ENCODE measurements around the gene BCL3. TPM values are rescaled to one million over a fixed set of nuclear protein-coding genes. Genes with fewer than 3 reads are reported as not detected.

The BCL3 gene
- total and polyA plus RNA-seq, 2 of the 13 experiments (the other 11 are each of a cell fraction or from before 2014, with no cell fraction given), result 2.3 to 4.0 TPM

DNA sequence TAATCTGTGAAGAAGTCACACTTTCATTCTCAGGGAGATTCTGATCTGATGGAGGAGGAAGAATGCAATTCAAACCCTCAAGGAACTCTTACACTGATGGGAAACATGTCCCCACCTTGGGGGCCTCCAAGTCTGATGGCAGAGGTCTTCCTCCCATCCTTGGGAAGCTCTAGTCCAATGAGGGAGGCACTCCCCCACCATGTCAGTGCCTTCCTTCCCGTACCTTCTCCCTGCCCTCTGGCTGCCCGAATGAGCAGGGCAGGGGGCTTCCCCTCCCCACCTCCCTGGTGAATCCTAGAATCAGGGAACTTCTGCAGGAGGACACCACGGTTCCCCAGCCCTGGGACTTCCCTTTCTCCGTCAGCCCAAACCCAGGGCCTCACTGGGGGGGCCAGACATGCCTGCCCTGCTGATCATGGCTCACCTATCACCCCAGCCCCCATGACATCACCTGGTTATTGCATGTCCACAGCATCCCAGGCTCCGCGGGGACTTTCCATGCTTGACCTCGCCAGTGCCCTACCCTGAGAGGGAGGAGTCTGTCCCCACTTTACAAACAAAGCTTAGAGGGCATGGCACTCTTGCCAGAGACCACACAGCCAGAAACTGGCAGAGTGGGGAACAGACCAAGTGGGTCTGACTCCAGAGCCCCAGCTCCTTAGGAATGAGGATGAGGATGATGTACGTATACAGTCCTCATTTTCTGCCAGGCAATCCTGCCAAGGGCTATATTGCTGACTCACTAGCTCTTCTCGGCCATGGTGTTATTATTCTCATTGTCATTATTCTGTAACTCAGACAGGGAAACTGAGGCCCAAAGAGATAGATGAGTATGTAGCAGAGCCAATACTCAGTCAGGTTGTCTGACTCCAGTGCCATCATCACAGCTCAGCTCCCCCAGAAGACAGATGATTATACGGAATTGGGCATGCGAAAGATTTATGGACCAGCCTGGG is 9.6 kb upstream of the BCL3 start (continued):
- TF ChIP-seq ZNF740 (CRISPR knock-in tag; IDR thresholded peaks at IDR 0.05) (peak; percentile 32; the same call in 1 of the 2 replicates), RBFOX2 (IDR thresholded peaks at IDR 0.05; ENCODE audit: low read depth, low read length) (no peak), RELA (CRISPR knock-in tag; IDR thresholded peaks at IDR 0.05) (peak; percentile 82; the same call in 1 of the 2 replicates), KLF9 (CRISPR knock-in tag; IDR thresholded peaks at IDR 0.05; ENCODE audit: low read depth) (no peak), RARA (CRISPR knock-in tag; IDR thresholded peaks at IDR 0.05) (peak; percentile 85), ZNF296 (CRISPR knock-in tag; conservative IDR thresholded peaks at IDR 0.05) (no peak), MXI1 (IDR thresholded peaks at IDR 0.05; ENCODE audit: borderline replicate concordance, low read depth, low read length) (peak; percentile 27; the same call in 1 of the 3 replicates), SAP130 (CRISPR knock-in tag; IDR thresholded peaks at IDR 0.05; ENCODE audit: low read depth) (0 out of 2 replicates have a peak, but pooled peaks have one; percentile 42), GFI1 (CRISPR knock-in tag; IDR thresholded peaks at IDR 0.05; ENCODE audit: borderline replicate concordance) (no peak), ZSCAN9 (CRISPR knock-in tag; IDR thresholded peaks at IDR 0.05; ENCODE audit: borderline replicate concordance) (no peak), RXRA (CRISPR knock-in tag; IDR thresholded peaks at IDR 0.05) (peak; percentile 62; the same call in 1 of the 2 replicates), HIC2 (CRISPR knock-in tag; IDR thresholded peaks at IDR 0.05; ENCODE audit: low read depth) (peak; percentile 89), FOXA3 (CRISPR knock-in tag; IDR thresholded peaks at IDR 0.05) (peak; percentile 47), HMG20A (CRISPR knock-in tag; IDR thresholded peaks at IDR 0.05; ENCODE audit: borderline replicate concordance) (peak; percentile 63; the same call in 1 of the 2 replicates), SP4 (CRISPR knock-in tag; IDR thresholded peaks at IDR 0.05) (peak; percentile 34; the same call in 1 of the 2 replicates), FOXP1 (IDR thresholded peaks at IDR 0.05) (no peak), FOXP1 (CRISPR knock-in tag; IDR thresholded peaks at IDR 0.05) (0 out of 2 replicates have a peak, but pooled peaks have one; percentile 22), ZBTB34 (CRISPR knock-in tag; IDR thresholded peaks at IDR 0.05) (no peak), SOX5 (CRISPR knock-in tag; IDR thresholded peaks at IDR 0.05; ENCODE audit: borderline replicate concordance) (0 out of 2 replicates have a peak, but pooled peaks have one; percentile 16)
- TF ChIP-seq, protein P1, sequence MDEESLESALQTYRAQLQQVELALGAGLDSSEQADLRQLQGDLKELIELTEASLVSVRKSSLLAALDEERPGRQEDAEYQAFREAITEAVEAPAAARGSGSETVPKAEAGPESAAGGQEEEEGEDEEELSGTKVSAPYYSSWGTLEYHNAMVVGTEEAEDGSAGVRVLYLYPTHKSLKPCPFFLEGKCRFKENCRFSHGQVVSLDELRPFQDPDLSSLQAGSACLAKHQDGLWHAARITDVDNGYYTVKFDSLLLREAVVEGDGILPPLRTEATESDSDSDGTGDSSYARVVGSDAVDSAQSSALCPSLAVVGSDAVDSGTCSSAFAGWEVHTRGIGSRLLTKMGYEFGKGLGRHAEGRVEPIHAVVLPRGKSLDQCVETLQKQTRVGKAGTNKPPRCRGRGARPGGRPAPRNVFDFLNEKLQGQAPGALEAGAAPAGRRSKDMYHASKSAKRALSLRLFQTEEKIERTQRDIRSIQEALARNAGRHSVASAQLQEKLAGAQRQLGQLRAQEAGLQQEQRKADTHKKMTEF (CRISPR knock-in tag; IDR thresholded peaks at IDR 0.05), result peak; percentile 36; the same call in 1 of the 2 replicates
- TF ChIP-seq, protein P2, sequence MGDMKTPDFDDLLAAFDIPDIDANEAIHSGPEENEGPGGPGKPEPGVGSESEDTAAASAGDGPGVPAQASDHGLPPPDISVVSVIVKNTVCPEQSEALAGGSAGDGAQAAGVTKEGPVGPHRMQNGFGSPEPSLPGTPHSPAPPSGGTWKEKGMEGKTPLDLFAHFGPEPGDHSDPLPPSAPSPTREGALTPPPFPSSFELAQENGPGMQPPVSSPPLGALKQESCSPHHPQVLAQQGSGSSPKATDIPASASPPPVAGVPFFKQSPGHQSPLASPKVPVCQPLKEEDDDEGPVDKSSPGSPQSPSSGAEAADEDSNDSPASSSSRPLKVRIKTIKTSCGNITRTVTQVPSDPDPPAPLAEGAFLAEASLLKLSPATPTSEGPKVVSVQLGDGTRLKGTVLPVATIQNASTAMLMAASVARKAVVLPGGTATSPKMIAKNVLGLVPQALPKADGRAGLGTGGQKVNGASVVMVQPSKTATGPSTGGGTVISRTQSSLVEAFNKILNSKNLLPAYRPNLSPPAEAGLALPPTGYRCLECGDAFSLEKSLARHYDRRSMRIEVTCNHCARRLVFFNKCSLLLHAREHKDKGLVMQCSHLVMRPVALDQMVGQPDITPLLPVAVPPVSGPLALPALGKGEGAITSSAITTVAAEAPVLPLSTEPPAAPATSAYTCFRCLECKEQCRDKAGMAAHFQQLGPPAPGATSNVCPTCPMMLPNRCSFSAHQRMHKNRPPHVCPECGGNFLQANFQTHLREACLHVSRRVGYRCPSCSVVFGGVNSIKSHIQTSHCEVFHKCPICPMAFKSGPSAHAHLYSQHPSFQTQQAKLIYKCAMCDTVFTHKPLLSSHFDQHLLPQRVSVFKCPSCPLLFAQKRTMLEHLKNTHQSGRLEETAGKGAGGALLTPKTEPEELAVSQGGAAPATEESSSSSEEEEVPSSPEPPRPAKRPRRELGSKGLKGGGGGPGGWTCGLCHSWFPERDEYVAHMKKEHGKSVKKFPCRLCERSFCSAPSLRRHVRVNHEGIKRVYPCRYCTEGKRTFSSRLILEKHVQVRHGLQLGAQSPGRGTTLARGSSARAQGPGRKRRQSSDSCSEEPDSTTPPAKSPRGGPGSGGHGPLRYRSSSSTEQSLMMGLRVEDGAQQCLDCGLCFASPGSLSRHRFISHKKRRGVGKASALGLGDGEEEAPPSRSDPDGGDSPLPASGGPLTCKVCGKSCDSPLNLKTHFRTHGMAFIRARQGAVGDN (CRISPR knock-in tag; IDR thresholded peaks at IDR 0.05), result peak; percentile 54
